Measurements from ENCODE around the gene RRAGC.

- TF ChIP-seq CTCF (IDR thresholded peaks at IDR 0.05), result no peak
- TF ChIP-seq POLR2A (IDR thresholded peaks at IDR 0.05), result no peak
Observed at GRCh38 chr1:38806090-38806489, 53.5 kb downstream of the RRAGC start.

Data from Peyer's patch (tissue), 4 donors.